ENCODE data around the gene TOP2B. TPM values are rescaled to one million over a fixed set of nuclear protein-coding genes. Genes with fewer than 3 reads are reported as not detected.

TOP2B gene
- total RNA-seq, 1 donor = 76.6 TPM

DNA sequence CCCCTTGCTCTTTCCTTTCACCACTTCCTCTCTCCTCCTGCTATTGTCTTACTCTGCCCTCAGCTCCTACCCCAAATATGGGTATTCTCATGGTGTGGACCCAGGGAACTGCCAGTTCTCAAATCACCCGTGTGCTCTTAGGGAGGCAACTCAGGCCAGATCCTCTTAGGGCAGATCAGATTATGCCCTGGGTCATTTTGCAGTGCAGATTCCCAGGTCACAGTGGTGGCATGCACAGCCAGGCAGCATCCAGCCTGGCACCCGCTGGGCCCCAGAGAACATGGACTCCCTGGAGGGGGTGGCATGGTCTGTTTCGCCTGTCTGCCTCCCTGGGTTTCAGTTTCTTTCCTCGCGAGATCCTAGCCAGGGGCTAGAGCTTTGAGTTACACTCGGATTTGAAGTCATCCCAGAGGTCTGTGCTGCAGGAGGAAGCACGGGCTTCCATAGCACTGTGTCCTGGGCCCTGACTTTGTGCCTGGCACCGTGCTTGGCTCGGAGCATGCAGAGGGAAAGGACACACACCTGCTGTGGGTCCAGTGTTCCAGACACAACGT is 96.1 kb downstream of the TOP2B start:
- no peak overlapping the region for H3K4me3 ChIP-seq (ENCODE audit: low read depth, low read length)
- DNase-seq (ENCODE audit: low read depth) = no peak
- TF ChIP-seq, protein P1, sequence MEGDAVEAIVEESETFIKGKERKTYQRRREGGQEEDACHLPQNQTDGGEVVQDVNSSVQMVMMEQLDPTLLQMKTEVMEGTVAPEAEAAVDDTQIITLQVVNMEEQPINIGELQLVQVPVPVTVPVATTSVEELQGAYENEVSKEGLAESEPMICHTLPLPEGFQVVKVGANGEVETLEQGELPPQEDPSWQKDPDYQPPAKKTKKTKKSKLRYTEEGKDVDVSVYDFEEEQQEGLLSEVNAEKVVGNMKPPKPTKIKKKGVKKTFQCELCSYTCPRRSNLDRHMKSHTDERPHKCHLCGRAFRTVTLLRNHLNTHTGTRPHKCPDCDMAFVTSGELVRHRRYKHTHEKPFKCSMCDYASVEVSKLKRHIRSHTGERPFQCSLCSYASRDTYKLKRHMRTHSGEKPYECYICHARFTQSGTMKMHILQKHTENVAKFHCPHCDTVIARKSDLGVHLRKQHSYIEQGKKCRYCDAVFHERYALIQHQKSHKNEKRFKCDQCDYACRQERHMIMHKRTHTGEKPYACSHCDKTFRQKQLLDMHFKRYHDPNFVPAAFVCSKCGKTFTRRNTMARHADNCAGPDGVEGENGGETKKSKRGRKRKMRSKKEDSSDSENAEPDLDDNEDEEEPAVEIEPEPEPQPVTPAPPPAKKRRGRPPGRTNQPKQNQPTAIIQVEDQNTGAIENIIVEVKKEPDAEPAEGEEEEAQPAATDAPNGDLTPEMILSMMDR (IDR thresholded peaks at IDR 0.05; ENCODE audit: insufficient read depth, low read length) = no peak

DNA sequence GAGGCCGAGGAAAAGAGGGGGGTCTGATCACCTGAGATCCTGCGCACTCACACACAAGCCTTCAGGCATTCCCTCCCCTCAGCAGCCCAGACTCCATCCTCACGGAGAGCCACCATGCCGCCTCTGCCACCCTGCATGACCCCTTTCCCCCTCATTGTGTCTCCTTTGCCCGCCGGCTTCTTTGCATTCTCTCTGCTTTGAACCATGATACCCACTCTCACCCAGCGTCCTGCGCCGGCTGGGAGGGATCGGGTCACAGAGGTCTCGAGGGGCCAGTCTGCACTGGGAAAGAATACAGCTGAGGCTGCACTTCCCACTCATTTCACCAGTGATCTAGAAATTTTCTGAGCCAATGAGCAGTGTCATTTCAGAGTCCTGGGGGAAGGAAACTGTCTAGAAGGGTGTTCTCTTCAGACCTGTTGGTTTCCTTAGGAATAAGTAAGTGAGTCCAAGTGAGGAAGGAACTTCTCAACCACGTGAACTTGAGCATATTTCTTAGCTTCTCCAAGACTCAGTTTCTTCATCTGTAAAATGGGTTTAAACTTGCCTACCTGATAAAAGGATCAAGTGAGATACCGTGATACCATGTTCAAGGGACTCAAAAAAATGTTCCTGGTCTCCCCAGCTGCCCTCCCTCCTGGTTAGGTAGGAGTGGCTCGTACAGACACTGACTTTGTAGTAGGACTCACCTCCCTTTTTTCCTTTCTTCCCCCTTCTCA is 96.7 kb downstream of the TOP2B start:
- TF ChIP-seq, protein P1 (IDR thresholded peaks at IDR 0.05; ENCODE audit: insufficient read depth, low read length) = no peak

DNA sequence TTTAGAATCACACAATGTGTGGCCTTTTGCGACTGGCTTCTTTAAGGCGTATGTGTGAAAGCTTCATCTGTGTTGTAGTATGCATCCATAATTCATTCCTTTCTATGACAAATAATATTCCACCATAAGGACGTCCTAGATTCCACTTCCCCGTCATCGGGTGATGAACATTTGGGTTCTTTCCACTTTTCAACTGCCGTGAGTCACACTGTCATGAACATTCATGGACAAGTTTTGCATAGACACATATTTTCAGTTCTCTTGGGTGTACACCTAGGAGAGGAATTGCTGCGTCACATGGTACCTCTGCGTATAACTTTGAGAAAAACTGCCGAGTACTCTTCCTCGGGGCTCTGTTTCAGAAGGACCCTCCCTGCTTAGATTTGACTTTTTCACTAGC is 97.3 kb downstream of the TOP2B start:
- no peak overlapping the region for H3K4me3 ChIP-seq (ENCODE audit: low read depth, low read length)
- TF ChIP-seq, protein P1 (IDR thresholded peaks at IDR 0.05; ENCODE audit: insufficient read depth, low read length) = no peak
- DNase-seq (ENCODE audit: low read depth) = no peak

More for the DNA sequence above, 96.7 kb downstream of the TOP2B start:
- no peak for DNase-seq (ENCODE audit: low read depth)
- no peak overlapping the region for H3K4me3 ChIP-seq (ENCODE audit: low read depth, low read length)

DNA sequence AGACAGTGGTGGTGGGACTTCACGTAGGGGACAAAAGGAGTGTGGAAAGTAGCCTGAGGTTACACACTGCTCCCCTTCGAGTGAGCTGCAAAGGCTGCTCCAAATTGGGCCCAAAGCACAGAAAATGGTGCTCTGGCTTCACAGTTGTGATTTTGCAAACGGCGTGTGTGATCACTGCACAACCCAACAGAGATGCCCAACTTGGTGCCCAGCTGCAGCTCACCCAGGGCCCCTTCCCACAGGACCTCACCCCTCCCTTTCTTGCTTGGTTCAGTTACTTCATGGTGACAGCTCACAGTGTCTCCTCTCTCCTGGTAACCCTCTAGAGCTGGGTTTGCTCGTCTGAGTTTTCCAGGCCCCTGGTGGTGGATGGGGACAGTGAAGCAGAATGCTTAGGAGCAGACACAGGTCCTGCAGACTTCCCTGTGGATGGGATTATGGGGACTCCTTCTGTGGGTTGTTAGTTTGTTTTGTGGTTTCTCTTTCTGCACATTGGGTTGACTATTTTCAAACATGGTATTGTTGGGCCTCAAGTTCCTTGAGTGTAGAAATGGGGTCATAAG is 98.3 kb downstream of the TOP2B start:
- no peak for DNase-seq (ENCODE audit: low read depth)
- no peak overlapping the region for H3K4me3 ChIP-seq (ENCODE audit: low read depth, low read length)
- TF ChIP-seq, protein P1 (IDR thresholded peaks at IDR 0.05; ENCODE audit: insufficient read depth, low read length) = no peak

DNA sequence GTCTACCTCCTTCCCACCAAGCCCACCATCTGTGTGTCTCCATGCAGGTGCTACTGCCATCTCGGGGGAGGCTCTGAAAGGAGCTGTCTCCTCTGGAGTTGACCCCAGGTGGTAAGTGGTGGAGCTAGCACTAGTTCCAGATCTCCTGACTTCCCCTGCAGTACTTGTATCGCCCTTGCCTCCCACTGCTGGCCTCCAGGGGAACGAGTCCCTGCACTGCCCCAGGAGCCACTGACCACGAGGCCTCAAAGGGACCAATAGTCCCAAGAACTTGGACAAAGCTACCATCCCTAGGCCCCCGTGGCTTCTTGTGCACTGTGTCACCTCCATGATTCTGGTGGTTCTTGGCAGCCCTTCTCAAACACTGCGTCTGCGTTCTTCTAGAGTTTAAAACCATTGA is 98.9 kb downstream of the TOP2B start:
- DNase-seq (ENCODE audit: low read depth) = no peak
- no peak overlapping the region for H3K4me3 ChIP-seq (ENCODE audit: low read depth, low read length)
- TF ChIP-seq, protein P1 (IDR thresholded peaks at IDR 0.05; ENCODE audit: insufficient read depth, low read length) = no peak

DNA sequence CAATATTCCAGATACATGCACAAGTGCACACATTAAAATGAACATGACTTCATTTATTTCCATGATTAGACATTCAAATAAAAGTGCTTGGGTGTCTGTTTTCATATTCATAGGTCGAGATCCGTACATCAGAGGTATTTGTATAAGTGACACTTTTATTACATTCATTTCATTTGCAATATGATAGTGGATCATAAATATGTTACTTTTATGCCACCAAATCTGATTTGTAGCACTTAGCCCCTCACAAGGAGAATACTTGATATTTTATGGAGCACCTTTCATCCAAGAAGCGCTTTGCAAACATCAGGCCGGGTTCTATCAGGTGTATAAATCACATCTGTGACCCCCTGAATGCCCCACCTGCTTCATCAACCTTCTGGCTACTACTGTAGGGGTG is 100.6 kb downstream of the TOP2B start:
- TF ChIP-seq, protein P1 (IDR thresholded peaks at IDR 0.05; ENCODE audit: insufficient read depth, low read length) = no peak
- no peak for DNase-seq (ENCODE audit: low read depth)
- no peak overlapping the region for H3K4me3 ChIP-seq (ENCODE audit: low read depth, low read length)
